Astrocyte of the hippocampus (primary cell): ENCODE measurements around the gene EML1.
A peak's percentile ranks its signal among the peaks of the same experiment; 100 is the strongest.

Source experiments
- DNase-seq: peaks from one replicate; pipeline ENCODE4 v3.0.0; 2011; ENCODE audit warnings: low read depth, low spot score

Gene EML1

GRCh38 chr14:99779751-99780150, 13.5 kb upstream of the EML1 start:
- peak; percentile 39 for DNase-seq

DNA sequence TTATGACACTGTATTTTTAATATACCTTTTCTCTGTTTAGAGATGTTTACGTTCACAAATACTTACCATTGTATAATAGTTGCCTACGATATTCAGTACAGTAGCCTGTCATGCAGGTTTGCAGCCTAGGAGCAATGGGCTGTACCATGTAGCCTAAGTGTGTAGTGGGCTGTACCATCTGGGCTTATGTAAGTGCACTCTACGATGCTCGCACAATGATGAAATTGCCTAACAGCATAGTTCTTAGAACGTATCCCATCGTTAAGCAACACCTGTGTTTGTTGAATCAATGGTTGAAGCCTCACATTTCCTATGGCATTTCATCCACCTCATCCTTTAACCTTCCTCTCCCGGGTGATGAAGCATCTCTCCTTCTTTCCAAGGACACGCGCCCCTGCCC, 12.5 kb upstream of the EML1 start:
- DNase-seq: no peak

DNA sequence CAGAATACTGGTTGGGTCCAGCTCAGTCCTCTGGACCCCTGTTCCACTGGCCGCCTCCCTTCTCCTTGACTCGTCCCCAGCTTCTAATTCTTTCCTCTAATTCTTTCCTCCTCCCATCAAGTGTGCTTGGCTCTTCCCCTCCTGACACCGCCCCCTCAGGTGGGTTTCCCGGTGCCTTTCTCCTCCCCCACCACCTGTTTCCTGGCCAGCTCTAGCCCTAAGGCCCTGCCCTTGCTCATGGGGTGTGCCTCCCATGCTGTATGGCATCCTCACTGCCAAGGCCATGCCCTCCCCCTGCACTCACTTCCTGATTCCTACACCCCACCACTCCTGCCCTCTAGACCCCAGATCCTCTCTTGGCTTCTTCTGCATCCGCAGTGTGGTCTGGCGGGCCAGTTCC, 12.1 kb upstream of the EML1 start:
- no peak for DNase-seq

DNA sequence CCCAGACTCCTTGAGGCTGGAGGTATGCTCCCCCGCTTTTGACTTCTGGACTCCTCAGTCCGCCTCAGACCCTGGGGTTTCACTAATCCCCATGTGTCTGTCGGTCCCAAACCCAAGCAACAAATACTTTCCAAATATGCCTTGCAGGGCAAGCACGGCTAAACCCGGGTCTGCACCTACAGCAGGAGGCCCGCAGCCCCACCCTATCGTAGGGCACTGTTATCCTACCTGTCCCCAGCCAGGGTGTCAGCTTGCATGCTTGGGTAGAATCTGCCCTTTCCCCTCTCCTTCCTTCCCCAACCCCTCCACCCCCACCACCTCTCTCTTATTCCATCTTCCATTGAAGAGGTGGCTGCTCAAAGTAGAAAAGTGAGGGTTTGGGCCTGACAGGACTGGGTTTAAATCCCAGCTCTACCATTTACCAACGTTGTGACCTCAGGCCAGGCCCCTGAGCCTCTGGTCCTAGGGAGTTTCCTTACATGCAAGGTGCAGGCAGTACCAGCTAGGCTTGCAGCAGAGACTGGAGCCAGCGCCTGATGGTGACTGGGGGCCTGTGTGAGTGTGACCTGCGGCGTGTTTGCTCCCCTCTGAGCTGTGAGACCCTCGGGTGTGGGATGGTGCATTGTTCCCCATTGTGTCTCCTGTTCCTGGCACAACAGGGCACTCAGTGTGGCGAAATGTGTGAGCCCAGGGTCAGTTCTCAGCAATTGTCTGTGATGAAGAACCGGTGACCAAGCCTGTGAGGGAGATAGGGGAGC, 11.2 kb upstream of the EML1 start:
- DNase-seq: no peak

DNA sequence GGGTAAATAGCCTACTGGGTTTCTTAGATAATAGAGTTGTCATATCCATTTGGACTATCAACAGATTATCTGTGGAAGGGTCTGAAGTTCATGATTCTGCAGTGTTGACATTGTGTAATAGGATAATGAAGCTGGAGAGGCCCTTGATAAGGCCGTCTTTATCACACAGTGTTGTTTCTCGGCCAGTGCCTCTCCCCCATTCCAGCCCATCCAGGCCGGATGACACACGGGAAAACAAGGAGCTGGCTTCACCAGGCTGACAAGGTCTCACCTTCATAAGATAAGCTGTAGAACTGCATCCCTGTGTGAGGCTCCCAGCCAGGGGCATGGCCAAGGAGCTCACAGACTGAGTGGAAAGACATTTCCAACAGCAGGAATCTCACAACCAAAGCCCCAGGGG, 8.7 kb upstream of the EML1 start:
- no peak for DNase-seq

DNA sequence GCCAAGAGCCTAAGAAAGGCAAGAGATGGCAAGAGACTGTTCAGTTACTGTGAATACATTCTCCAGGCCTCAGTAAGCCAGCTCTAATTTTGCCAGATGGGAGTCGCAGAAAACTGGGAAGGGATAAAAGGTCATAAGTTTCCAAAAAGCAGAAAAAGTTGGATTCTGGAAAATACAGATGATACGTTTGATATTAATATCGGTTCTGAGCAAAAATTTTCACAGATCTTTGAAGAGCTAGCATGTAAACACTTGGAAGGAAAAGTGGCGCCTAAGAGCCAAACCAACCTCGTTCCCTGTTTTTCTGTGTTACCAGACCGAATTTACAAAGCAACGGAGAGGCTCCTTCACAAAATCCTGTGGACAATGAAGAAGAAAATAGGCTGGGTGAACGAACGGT, 7.8 kb upstream of the EML1 start:
- no peak for DNase-seq

- DNase-seq: no peak
Measured at GRCh38 chr14:99786511-99786989, 6.7 kb upstream of the EML1 start.

DNA sequence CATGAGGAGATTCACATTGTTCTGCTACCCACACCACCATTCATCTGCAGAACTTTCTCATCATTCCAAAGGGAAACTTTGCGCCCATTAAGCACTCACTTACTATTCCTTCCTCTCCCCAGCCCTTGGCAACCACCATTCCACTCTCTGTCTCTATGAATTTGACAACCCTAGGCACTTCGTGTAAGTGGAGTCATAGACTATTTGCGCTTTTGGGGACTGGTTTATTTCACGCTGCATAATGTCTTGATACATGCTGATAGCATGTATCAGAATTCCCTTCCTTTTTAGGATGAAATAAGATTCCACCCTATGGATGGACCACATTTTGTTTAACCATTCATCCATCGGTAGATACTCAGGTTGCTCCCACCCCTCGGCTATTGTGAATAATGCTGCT, 4.5 kb upstream of the EML1 start:
- DNase-seq: no peak

DNA sequence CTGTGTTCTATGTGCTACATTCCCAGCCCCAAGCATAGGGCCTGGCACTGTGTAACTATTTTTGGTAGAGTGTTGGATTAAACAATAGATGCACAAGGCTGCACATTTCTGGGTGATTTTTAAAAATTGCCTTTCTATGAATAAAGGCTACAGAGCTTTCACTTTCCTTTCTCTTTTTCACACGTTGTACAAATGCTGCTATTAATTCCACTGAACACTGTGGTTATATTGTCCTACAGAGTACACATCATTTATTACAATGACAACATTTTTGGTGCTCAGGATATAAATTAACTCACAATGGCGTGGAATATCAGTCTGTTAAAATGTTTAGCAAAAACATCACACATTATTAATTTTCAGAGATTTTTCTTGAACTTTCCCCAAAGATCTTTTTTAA, 3.6 kb upstream of the EML1 start:
- no peak for DNase-seq

DNA sequence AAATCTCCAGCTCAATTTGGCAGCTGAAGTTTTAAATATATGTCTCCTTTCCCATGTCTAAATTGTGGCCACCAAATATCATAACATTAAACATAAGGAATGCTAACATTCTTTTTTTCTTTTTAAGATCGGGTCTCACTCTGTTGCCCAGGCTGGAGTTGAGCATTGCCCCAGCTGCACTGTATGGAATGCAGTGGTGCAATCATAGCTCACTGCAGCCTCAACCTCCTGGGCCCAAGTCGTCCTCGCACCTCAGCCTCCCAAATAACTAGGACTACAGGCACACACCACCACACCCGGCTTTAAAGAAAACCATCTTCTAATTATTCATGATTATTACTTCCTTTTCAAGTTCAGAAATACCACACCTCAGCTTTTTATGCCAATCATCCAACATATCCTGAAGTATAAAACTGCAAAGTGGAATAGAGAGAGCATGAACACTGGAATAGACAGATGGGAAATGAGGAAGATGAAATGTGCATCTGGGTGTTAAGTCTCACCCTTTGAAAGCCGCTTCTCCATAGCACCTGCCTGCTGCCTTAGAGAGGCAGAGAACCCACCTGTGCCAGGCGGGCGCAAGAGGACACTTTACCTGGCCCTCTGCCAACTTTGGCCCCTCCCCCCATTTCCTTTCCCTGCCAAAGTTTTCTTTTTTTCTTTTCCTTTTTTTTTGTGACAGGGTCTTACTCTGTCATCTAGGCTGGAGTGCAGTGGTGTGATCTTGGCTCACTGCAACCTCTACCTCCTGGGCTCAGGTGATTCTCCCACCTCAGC, 2.8 kb upstream of the EML1 start:
- DNase-seq: no peak

GRCh38 chr14:99790978-99791376, 2.2 kb upstream of the EML1 start:
- no peak for DNase-seq

DNA sequence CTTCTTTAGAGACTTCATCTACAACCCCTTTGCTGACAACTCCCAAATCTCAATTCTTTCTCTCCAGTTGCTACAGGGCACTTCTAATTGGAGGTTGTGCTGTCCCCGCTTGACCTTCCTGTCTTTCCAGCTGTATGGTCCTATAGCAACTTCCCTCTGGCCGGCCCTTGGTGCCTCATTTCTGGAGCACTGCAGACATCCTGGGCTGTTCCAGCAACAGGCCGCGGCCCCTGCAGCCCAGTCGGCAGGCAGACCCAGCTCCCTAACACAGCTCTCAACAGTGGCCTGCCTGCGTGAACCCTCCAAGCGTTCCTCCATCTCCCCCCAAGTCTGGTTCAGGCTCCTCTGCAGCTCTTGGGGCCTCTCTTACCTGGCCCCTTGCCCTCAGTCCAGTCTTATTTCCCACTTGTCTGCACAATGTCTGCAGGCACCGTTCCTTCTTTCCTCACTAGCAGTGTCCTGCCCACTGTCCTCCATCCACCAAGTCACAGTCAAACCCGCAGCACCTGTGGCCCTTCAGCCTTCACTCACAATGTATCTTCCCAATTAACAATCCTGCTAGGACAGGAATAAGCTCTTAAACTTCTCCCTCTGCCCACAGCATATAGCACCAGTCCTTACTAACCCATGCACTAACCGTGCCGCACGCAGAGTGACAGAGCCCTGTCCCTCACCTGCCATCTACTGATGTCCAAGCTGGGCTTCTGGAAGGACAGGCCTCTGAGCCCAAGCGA, 1.6 kb upstream of the EML1 start:
- no peak for DNase-seq

DNA sequence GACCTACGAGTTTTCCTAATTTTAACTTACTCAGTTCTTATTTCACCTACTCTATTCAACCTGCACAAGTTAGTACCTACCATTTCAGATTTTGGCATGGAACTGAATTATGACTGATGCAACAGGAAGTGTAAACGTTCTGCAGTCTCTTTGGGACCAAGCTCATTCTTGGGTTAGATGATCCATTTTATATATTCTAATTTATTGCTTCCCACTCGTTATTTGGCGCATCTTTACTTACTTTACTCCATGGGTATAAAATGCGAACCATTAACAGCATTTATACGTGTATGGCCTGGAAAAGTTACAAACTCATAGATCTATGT, 1.0 kb upstream of the EML1 start:
- no peak for DNase-seq

GRCh38 chr14:99792551-99793212, 531 bp upstream of the EML1 start:
- peak; percentile 53 for DNase-seq

DNA sequence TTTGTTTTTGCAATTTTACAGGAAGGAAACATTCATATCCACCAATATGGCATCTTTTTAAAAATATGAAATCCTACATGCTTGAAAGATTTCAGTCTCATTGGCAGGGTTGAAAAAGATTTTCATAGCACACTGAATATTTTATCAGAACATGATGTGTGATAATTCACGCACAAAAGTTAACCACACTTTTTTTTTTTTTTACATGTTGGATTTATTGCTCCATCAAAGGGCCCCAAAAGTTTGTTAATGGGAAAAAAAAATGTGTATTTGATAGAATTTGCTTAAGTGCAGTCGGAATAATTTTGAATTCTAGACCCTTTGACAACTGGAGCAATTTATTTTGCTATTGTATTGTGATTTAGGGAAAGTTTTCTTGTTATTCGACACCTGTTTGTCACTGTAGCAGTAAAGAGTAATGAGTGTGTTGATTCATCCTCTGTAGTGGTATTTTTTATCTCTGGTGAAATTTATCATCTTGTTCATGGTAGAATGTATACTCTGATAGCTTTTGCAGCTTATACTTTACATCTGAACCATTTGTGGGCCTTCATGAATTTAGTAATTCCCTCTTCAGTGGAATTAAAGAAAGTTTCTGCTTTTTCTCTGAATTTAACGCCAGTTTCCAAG, 1.1 kb downstream of the EML1 start:
- no peak for DNase-seq

DNA sequence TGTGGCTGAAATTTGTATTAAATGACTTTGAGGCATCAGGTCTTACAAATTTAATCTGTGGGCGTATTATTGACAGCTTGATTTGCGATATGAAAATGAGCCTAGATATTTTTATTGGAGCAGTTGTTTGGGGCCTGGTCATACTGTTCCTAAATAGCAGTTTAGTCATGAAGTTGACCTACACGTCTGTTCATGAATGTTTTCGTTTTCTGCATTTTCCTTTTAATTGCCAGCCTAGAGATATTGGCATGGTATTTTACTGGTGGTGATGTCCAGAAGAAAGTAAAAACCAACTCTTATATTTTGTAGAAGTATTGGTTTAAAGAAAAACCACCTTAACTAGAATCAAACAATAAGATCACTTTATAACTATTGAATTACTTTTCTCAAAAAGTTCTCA, 1.8 kb downstream of the EML1 start:
- no peak for DNase-seq

DNA sequence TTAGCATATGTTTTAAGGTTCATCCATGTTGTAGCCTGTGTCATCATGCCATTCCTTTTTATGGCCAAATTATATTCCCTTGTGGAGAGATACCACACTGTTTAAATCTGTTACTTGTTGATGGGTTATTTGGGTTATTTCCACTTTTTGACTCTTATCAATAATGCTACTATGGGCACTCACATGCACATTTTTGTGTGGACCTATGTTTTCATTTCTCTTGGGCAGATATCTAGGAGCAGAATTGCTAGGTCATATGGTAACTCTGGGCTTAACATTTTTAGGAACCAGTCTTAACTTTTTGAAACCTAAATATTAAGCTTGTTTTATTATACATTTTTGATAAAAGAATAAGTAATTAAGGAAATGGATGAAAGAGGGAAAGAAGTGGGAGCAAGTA, 4.0 kb downstream of the EML1 start:
- no peak for DNase-seq

DNA sequence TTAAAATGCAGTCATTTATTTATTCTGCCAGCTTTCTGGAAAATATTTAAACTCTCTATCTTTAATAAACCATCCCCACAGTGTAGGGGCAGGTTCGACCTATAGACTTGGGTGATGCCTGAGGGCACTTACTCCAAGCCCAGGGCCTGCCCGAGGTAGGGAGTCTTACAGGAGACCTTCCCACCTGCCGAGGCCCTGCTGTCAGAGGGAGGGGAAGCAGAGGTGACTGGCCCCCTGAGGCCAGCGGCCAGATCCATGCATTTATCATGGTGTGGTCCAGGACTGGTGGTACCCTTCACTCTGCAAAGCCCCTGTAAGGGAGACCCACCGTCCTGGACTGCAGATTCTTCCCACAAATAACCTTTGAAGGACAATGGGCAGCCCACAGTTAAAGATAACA, 7.6 kb downstream of the EML1 start:
- DNase-seq: no peak

- DNase-seq: no peak
Measured at GRCh38 chr14:99802301-99803105, 9.3 kb downstream of the EML1 start.

GRCh38 chr14:99803106-99803775, 10.0 kb downstream of the EML1 start:
- DNase-seq: no peak
